ENCODE data around the gene DRD1.
"Not testable (repeated sequence)": the region's sequence is repeated elsewhere in the genome, so short reads cannot be mapped to it uniquely, and the experiment has no call there.

DRD1 gene

GRCh38 chr5:175461370-175461769 lies 17.4 kb upstream of the DRD1 start:
- TF ChIP-seq GATA1 (IDR thresholded peaks at IDR 0.05; ENCODE audit: low read depth, low read length) (no peak), POLR2A (IDR thresholded peaks at IDR 0.05; ENCODE audit: low read length) (no peak)
- no peak for DNase-seq

- no peak for DNase-seq
- TF ChIP-seq GATA1 (IDR thresholded peaks at IDR 0.05; ENCODE audit: low read depth, low read length) (no peak), POLR2A (IDR thresholded peaks at IDR 0.05; ENCODE audit: low read length) (no peak)
These were observed 16.6 kb upstream of the DRD1 start for GRCh38 chr5:175460552-175460951.

GRCh38 chr5:175460126-175460525 lies 16.1 kb upstream of the DRD1 start:
- peak in 1 of 2 experiments; percentile 17 for DNase-seq
- TF ChIP-seq GATA1 (IDR thresholded peaks at IDR 0.05; ENCODE audit: low read depth, low read length): no peak
- no peak for TF ChIP-seq POLR2A (IDR thresholded peaks at IDR 0.05; ENCODE audit: low read length)

GRCh38 chr5:175457466-175457865 lies 13.5 kb upstream of the DRD1 start:
- DNase-seq: no peak
- TF ChIP-seq POLR2A (IDR thresholded peaks at IDR 0.05; ENCODE audit: low read length): no peak
- TF ChIP-seq GATA1 (IDR thresholded peaks at IDR 0.05; ENCODE audit: low read depth, low read length): no peak

- no peak for DNase-seq
- TF ChIP-seq POLR2A (IDR thresholded peaks at IDR 0.05; ENCODE audit: low read length): no peak
- TF ChIP-seq GATA1 (IDR thresholded peaks at IDR 0.05; ENCODE audit: low read depth, low read length): no peak
These were observed 12.2 kb upstream of the DRD1 start for GRCh38 chr5:175456105-175456742.

GRCh38 chr5:175454338-175454737 lies 10.4 kb upstream of the DRD1 start:
- DNase-seq: not testable (repeated sequence)

- DNase-seq: no peak
- no peak for TF ChIP-seq GATA1 (IDR thresholded peaks at IDR 0.05; ENCODE audit: low read depth, low read length)
- no peak for TF ChIP-seq POLR2A (IDR thresholded peaks at IDR 0.05; ENCODE audit: low read length)
These were observed 8.2 kb upstream of the DRD1 start for GRCh38 chr5:175452166-175452565.

GRCh38 chr5:175448276-175448675 lies 4.3 kb upstream of the DRD1 start:
- TF ChIP-seq GATA1 (IDR thresholded peaks at IDR 0.05; ENCODE audit: low read depth, low read length): no peak
- TF ChIP-seq POLR2A (IDR thresholded peaks at IDR 0.05; ENCODE audit: low read length): no peak
- DNase-seq: no peak

- no peak for TF ChIP-seq GATA1 (IDR thresholded peaks at IDR 0.05; ENCODE audit: low read depth, low read length)
- DNase-seq: no peak
These were observed 3.6 kb upstream of the DRD1 start for GRCh38 chr5:175447571-175447970.

- DNase-seq: not testable (repeated sequence)
These were observed 2.4 kb upstream of the DRD1 start for GRCh38 chr5:175446378-175446777.

- no peak for TF ChIP-seq GATA1 (IDR thresholded peaks at IDR 0.05; ENCODE audit: low read depth, low read length)
- no peak for DNase-seq
These were observed 999 bp upstream of the DRD1 start for GRCh38 chr5:175444905-175445456.

GRCh38 chr5:175443514-175444059 lies 395 bp downstream of the DRD1 start:
- no peak for DNase-seq
- TF ChIP-seq POLR2A (IDR thresholded peaks at IDR 0.05; ENCODE audit: low read length) (no peak), GATA1 (IDR thresholded peaks at IDR 0.05; ENCODE audit: low read depth, low read length) (no peak)

GRCh38 chr5:175438234-175438857 lies 5.6 kb downstream of the DRD1 start:
- TF ChIP-seq POLR2A (IDR thresholded peaks at IDR 0.05; ENCODE audit: low read length) (no peak), GATA1 (IDR thresholded peaks at IDR 0.05; ENCODE audit: low read depth, low read length) (no peak)
- DNase-seq: no peak

GRCh38 chr5:175436359-175436758 lies 7.6 kb downstream of the DRD1 start:
- TF ChIP-seq POLR2A (IDR thresholded peaks at IDR 0.05; ENCODE audit: low read length) (no peak), GATA1 (IDR thresholded peaks at IDR 0.05; ENCODE audit: low read depth, low read length) (no peak)
- no peak for DNase-seq

GRCh38 chr5:175434800-175435199 lies 9.2 kb downstream of the DRD1 start:
- no peak for TF ChIP-seq GATA1 (IDR thresholded peaks at IDR 0.05; ENCODE audit: low read depth, low read length)
- no peak for TF ChIP-seq POLR2A (IDR thresholded peaks at IDR 0.05; ENCODE audit: low read length)
- no peak for DNase-seq

Measured in erythroblast (primary cell).